Measurements from ENCODE around the gene ITGB6.

Gene ITGB6

GRCh38 chr2:160141419-160141818, 58.7 kb downstream of the ITGB6 start:
- in situ Hi-C loops (cut with MboI; ENCODE audit: low sequenced_read_pairs) = no loop called here

- in situ Hi-C loops (cut with MboI; ENCODE audit: low sequenced_read_pairs) = no loop called here
Measured at GRCh38 chr2:160140471-160140870, 59.6 kb downstream of the ITGB6 start.

GRCh38 chr2:160139991-160140390, 60.1 kb downstream of the ITGB6 start:
- in situ Hi-C loops (cut with MboI; ENCODE audit: low sequenced_read_pairs) = no loop called here

GRCh38 chr2:160139350-160139749, 60.7 kb downstream of the ITGB6 start:
- in situ Hi-C loops (cut with MboI; ENCODE audit: low sequenced_read_pairs) = no loop called here

- in situ Hi-C loops (cut with MboI; ENCODE audit: low sequenced_read_pairs) = no loop called here
Measured at GRCh38 chr2:160138406-160138805, 61.7 kb downstream of the ITGB6 start.

- in situ Hi-C loops (cut with MboI; ENCODE audit: low sequenced_read_pairs) = no loop called here
Measured at GRCh38 chr2:160137464-160137863, 62.6 kb downstream of the ITGB6 start.

- in situ Hi-C loops (cut with MboI; ENCODE audit: low sequenced_read_pairs) = no loop called here
Measured at GRCh38 chr2:160132761-160133160, 67.3 kb downstream of the ITGB6 start.

GRCh38 chr2:160126756-160127155, 73.3 kb downstream of the ITGB6 start:
- in situ Hi-C loops (cut with MboI; ENCODE audit: low sequenced_read_pairs) = no loop called here

GRCh38 chr2:160126315-160126714, 73.8 kb downstream of the ITGB6 start:
- in situ Hi-C loops (cut with MboI; ENCODE audit: low sequenced_read_pairs) = no loop called here

GRCh38 chr2:160125828-160126227, 74.2 kb downstream of the ITGB6 start:
- in situ Hi-C loops (cut with MboI; ENCODE audit: low sequenced_read_pairs) = no loop called here

- in situ Hi-C loops (cut with MboI; ENCODE audit: low sequenced_read_pairs) = no loop called here
Measured at GRCh38 chr2:160125366-160125765, 74.7 kb downstream of the ITGB6 start.

- in situ Hi-C loops (cut with MboI; ENCODE audit: low sequenced_read_pairs) = loop anchor here (25.0 kb wide), 1 partner anchor 863 kb away; no protein-coding TSS in a partner anchor
Measured at GRCh38 chr2:160124571-160124970, 75.5 kb downstream of the ITGB6 start.

- in situ Hi-C loops (cut with MboI; ENCODE audit: low sequenced_read_pairs) = loop anchor here (25.0 kb wide), 1 partner anchor 873 kb away; no protein-coding TSS in a partner anchor
Measured at GRCh38 chr2:160114721-160115120, 85.4 kb downstream of the ITGB6 start.

GRCh38 chr2:160114020-160114419, 86.1 kb downstream of the ITGB6 start:
- in situ Hi-C loops (cut with MboI; ENCODE audit: low sequenced_read_pairs) = loop anchor here (25.0 kb wide), 1 partner anchor 873 kb away; no protein-coding TSS in a partner anchor

GRCh38 chr2:160111951-160112798, 87.9 kb downstream of the ITGB6 start:
- in situ Hi-C loops (cut with MboI; ENCODE audit: low sequenced_read_pairs) = loop anchor here (25.0 kb wide), 1 partner anchor 875 kb away; no protein-coding TSS in a partner anchor

- in situ Hi-C loops (cut with MboI; ENCODE audit: low sequenced_read_pairs) = loop anchor here (25.0 kb wide), 1 partner anchor 877 kb away; no protein-coding TSS in a partner anchor
Measured at GRCh38 chr2:160110674-160111239, 89.3 kb downstream of the ITGB6 start.

- in situ Hi-C loops (cut with MboI; ENCODE audit: low sequenced_read_pairs) = loop anchor here (25.0 kb wide), 1 partner anchor 877 kb away; no protein-coding TSS in a partner anchor
Measured at GRCh38 chr2:160109939-160110673, 90.0 kb downstream of the ITGB6 start.

- in situ Hi-C loops (cut with MboI; ENCODE audit: low sequenced_read_pairs) = loop anchor here (25.0 kb wide), 1 partner anchor 878 kb away; no protein-coding TSS in a partner anchor
Measured at GRCh38 chr2:160109243-160109642, 90.8 kb downstream of the ITGB6 start.

GRCh38 chr2:160108646-160109045, 91.4 kb downstream of the ITGB6 start:
- in situ Hi-C loops (cut with MboI; ENCODE audit: low sequenced_read_pairs) = loop anchor here (25.0 kb wide), 1 partner anchor 879 kb away; no protein-coding TSS in a partner anchor

- in situ Hi-C loops (cut with MboI; ENCODE audit: low sequenced_read_pairs) = loop anchor here (25.0 kb wide), 1 partner anchor 882 kb away; no protein-coding TSS in a partner anchor
Measured at GRCh38 chr2:160105366-160105765, 94.7 kb downstream of the ITGB6 start.

GRCh38 chr2:160104115-160104514, 96.0 kb downstream of the ITGB6 start:
- in situ Hi-C loops (cut with MboI; ENCODE audit: low sequenced_read_pairs) = loop anchor here (25.0 kb wide), 1 partner anchor 883 kb away; no protein-coding TSS in a partner anchor
